Aorta (tissue), 5 donors: ENCODE results near the gene DAPK1. TPM values are rescaled to one million over a fixed set of nuclear protein-coding genes. Genes with fewer than 3 reads are reported as not detected.

ENCODE experiments used
- ATAC-seq: fragments of 200-7000 bp; cut with Tn5 transposase; one replicate; pipeline ENCODE4 v1.9.1; 2022; ENCODE audit warnings: moderate library complexity; ENCODE audit not compliant: low FRiP score
- DNase-seq, 2 donors: peaks; one replicate each; pipeline ENCODE4 v3.0.0-alpha.2; 2020
- H3K27ac ChIP-seq, 2 donors: one replicate each; pipeline ENCODE4 v1.5.1; 2013; ENCODE audit warnings: low read length in 2 of 2, mild to moderate bottlenecking in 2 of 2, moderate library complexity in 2 of 2, control low read depth in 1 of 2, inconsistent platforms in 1 of 2, low read depth in 1 of 2
- H3K27me3 ChIP-seq, 2 donors: one replicate each; pipeline ENCODE4 v1.6.1; 2013; ENCODE audit warnings: control low read depth in 1 of 2, low read length in 1 of 2, mild to moderate bottlenecking in 1 of 2, moderate library complexity in 1 of 2; ENCODE audit not compliant: insufficient read depth in 2 of 2, control insufficient read depth in 1 of 2
- H3K36me3 ChIP-seq, 2 donors: one replicate each; pipeline ENCODE4 v1.6.1; 2013; ENCODE audit warnings: control low read depth in 1 of 2, low read length in 1 of 2, mild to moderate bottlenecking in 1 of 2; ENCODE audit not compliant: insufficient read depth in 2 of 2, control insufficient read depth in 1 of 2
- H3K4me1 ChIP-seq, 2 donors: one replicate each; pipeline ENCODE4 v1.6.1; 2013; ENCODE audit warnings: low read length in 2 of 2, control low read depth in 1 of 2, mild to moderate bottlenecking in 1 of 2, moderate library complexity in 1 of 2; ENCODE audit not compliant: insufficient read depth in 2 of 2, control insufficient read depth in 1 of 2
- H3K4me3 ChIP-seq, 2 donors: one replicate each; pipeline ENCODE4 v1.5.1; 2013; ENCODE audit warnings: low read length in 2 of 2, control low read depth in 1 of 2, mild to moderate bottlenecking in 1 of 2
- H3K9me3 ChIP-seq: one replicate; pipeline ENCODE4 v1.6.1; 2013; ENCODE audit warnings: mild to moderate bottlenecking, low read length; ENCODE audit not compliant: control insufficient read depth
- WGBS, 2 donors: extraction: QIAGEN DNeasy Blood & Tissue Kit; methylation state at CpG; one replicate each; pipeline ENCODE4 v1.1.7; 2013; 5-methylcytosine and 5-hydroxymethylcytosine counted together
- intact Hi-C, 2 donors: fragments of 100-400 bp; cut with DNase I; formaldehyde crosslinking; loops; one replicate each; pipeline versions ENCODE4 v1.14.2 to v1.15.0; 2022
- polyA plus RNA-seq, 2 donors: library from polyadenylated mRNA; stranded (reverse); fragments of 200-250 nt; gene quantifications; one replicate each; pipeline ENCODE4 v1.2.3, GENCODE V29; 2013
- total RNA-seq, 2 donors: library from RNA; stranded (reverse); fragmentation: NEBNext Ultra II Directional; extraction: Animal tissue kit (Norgen Biotek cat#: 25700); gene quantifications; one replicate each; pipeline ENCODE4 v1.2.1, GENCODE V29; 2021
- donor health status: healthy with polysubstance abuse.
- donor health status: Bipolar disorder and iron deficiency.
- donor health status: DM: no; HTN: no; CAD: no.
- donor health status: DM: no; HTN: no; CAD: no.
- donor health status: DM: yes; HTN: yes; CAD: no.

The DAPK1 gene
- total and polyA plus RNA-seq, 4 donors: 6.5 to 41.7 (median 21.7) TPM

GRCh38 chr9:87685441-87685840, 187.8 kb downstream of the DAPK1 start:
- 88 to 90% methylated on average over 4 of the region's 4 CpGs for WGBS, 2 donors
- Histone ChIP-seq H3K9me3 (no peaks in the 10 kb centered on the region), H3K36me3 (no peaks in the 10 kb centered on the region), H3K4me3 (no peak overlapping the region), H3K27ac (no peak overlapping the region), H3K27me3 (no peaks in the 10 kb centered on the region), H3K4me1 (no peaks in the 10 kb centered on the region)
- DNase-seq (no peak), ATAC-seq (no peak)
- intact Hi-C loops: loop anchor here in 1 of 2 donors (2.0 kb wide), 1 partner anchor 127 kb away; no protein-coding TSS in a partner anchor

GRCh38 chr9:87685871-87686519, 188.3 kb downstream of the DAPK1 start:
- intact Hi-C loops: loop anchor here in 1 of 2 donors (2.0 kb wide), 1 partner anchor 127 kb away; no protein-coding TSS in a partner anchor
- DNase-seq (peak in 1 of 2 donors; percentile 81), ATAC-seq (peak; percentile 62)
- no peaks in the 10 kb centered on the region for H3K4me1 ChIP-seq
- no peaks in the 10 kb centered on the region for H3K36me3 ChIP-seq
- H3K27me3 ChIP-seq: no peaks in the 10 kb centered on the region
- WGBS, 2 donors: 83 to 85% methylated on average over 14 of the region's 14 CpGs
- no peaks in the 10 kb centered on the region for H3K9me3 ChIP-seq
- H3K4me3 ChIP-seq: no peak overlapping the region
- no peak overlapping the region for H3K27ac ChIP-seq

DNA sequence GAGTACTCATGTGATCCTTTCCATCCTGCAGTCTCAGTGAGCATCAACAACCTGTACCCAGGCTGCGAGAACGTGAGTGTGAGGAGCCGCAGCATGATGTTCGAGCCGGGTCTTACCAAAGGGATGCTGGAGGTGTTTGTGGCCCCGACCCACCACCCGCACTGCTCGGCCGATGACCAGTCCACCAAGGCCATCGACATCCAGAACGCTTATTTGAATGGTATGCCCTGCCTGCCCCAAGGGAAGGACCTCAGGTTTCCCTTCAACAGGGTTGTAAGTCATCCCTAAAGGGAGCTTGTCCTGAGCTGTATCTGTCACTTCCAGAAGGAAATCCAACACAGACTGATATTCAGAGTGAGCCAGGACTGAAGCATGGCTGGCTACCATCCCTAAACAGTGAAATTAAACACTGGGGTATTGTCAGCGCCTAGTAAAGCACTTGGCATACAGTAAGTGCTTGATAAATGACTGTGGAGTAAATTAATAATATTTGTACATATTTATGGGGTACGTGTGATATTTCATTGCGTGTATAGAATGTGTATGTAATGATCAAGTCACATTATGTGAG, 188.9 kb downstream of the DAPK1 start:
- Histone ChIP-seq H3K4me3 (no peak overlapping the region), H3K27ac (no peak overlapping the region), H3K4me1 (no peaks in the 10 kb centered on the region), H3K9me3 (no peaks in the 10 kb centered on the region), H3K27me3 (no peaks in the 10 kb centered on the region), H3K36me3 (no peaks in the 10 kb centered on the region)
- 93 to 94% methylated on average over 14 of the region's 14 CpGs for WGBS, 2 donors
- ATAC-seq (no peak), DNase-seq (no peak)
- intact Hi-C loops: no loop called here

- WGBS, 2 donors: 66 to 86% methylated on average over 4 of the region's 4 CpGs
- intact Hi-C loops: no loop called here
- no peak for ATAC-seq
- no peaks in the 10 kb centered on the region for H3K27me3 ChIP-seq
- no peak overlapping the region for H3K27ac ChIP-seq
- no peak for DNase-seq
- H3K4me3 ChIP-seq: no peak overlapping the region
- no peaks in the 10 kb centered on the region for H3K36me3 ChIP-seq
- no peaks in the 10 kb centered on the region for H3K9me3 ChIP-seq
- no peaks in the 10 kb centered on the region for H3K4me1 ChIP-seq
Measured at GRCh38 chr9:87687207-87687606, 189.5 kb downstream of the DAPK1 start.

DNA sequence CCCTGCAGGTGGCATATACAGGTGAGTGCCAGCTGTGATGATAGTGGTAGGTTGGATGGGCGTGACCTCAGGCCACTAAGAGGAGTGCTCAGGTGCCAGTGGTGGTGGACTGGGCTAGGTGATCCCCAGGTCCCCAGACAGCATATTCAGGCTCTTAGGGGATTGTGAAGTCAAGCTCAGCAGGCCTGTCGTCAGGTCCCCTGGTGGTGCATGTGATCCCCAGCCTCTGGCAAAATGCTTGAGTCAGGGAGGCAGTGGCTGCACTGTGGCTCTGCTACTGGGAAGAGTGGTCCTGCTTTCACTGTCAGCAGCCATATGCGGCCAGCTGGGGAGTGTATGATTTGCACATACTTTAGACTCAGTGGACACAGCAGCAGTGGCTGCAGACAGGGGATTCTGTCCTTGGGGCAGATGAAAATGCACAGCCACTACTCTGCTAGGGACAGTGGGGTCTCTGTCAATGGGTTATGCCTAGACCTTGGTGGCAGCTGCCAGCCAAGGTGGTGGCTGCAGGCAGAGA, 196.6 kb downstream of the DAPK1 start:
- intact Hi-C loops: no loop called here
- Histone ChIP-seq H3K4me3 (no peak overlapping the region), H3K4me1 (no peaks in the 10 kb centered on the region), H3K9me3 (peaks cover 3% of the 10 kb centered on the region), H3K27me3 (no peaks in the 10 kb centered on the region), H3K27ac (no peak overlapping the region), H3K36me3 (no peaks in the 10 kb centered on the region)
- DNase-seq (peak in 1 of 2 donors; percentile 58), ATAC-seq (no peak)
- WGBS, 2 donors: 97 to 98% methylated on average over 3 of the region's 3 CpGs

GRCh38 chr9:87695523-87695922, 197.9 kb downstream of the DAPK1 start:
- intact Hi-C loops: no loop called here

GRCh38 chr9:87696641-87697040, 199.0 kb downstream of the DAPK1 start:
- H3K36me3 ChIP-seq: no peaks in the 10 kb centered on the region
- WGBS, 2 donors: 83 to 86% methylated on average over 7 of the region's 7 CpGs
- no peaks in the 10 kb centered on the region for H3K27me3 ChIP-seq
- peaks cover 3% of the 10 kb centered on the region for H3K9me3 ChIP-seq
- ATAC-seq (no peak), DNase-seq (no peak)
- H3K27ac ChIP-seq: no peak overlapping the region
- H3K4me3 ChIP-seq: no peak overlapping the region
- no peaks in the 10 kb centered on the region for H3K4me1 ChIP-seq
- intact Hi-C loops: no loop called here

More at GRCh38 chr9:87695523-87695922, 197.9 kb downstream of the DAPK1 start:
- DNase-seq (peak in 1 of 2 donors; percentile 60), ATAC-seq (no peak)
- Histone ChIP-seq H3K27me3 (no peaks in the 10 kb centered on the region), H3K36me3 (no peaks in the 10 kb centered on the region), H3K27ac (no peak overlapping the region), H3K4me3 (no peak overlapping the region), H3K9me3 (peaks cover 3% of the 10 kb centered on the region), H3K4me1 (no peaks in the 10 kb centered on the region)
- 67 to 86% methylated on average over 1 of the region's 1 CpG for whole genome bisulfite sequencing, 2 donors

DNA sequence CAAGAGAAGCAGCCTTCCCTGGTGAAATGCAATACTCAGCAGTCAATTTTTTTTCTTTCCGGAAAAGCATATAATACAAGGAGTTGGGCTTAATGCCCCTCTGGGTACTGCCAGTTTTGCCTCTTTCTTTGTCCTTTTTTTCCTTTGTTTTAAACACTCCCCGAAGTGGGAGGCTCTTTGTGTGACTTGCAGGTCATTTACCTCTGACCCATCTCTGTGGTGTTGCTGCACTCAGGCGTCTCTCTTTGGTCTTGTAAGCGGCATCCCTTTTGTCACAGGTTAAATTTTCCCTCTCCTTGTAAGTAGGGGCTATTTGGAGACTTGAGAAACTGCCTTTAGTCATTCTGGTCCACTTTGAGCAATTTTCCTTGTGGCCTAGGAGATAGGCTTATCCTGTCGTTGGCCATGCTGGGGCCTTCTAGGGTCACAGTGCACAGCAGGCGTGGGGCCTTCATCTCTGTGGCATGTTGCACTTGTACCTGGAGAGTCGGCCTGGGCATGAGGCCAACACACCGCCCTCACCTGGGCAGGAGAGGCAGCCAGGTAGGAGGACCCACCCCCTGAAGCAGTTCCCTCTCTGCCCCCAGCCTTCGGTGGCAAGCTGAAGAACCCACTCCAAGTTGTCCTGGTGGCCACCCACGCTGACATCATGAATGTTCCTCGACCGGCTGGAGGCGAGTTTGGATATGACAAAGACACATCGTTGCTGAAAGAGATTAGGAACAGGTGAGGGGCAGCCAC, 200.6 kb downstream of the DAPK1 start:
- Histone ChIP-seq H3K27ac (no peak overlapping the region), H3K9me3 (peaks cover 3% of the 10 kb centered on the region), H3K36me3 (no peaks in the 10 kb centered on the region), H3K4me3 (no peak overlapping the region), H3K4me1 (no peaks in the 10 kb centered on the region), H3K27me3 (no peaks in the 10 kb centered on the region)
- DNase-seq (peak in 1 of 2 donors; percentile 54), ATAC-seq (no peak)
- intact Hi-C loops: no loop called here
- WGBS, 2 donors: 93 to 94% methylated on average over 14 of the region's 14 CpGs
